GM12878 (cell line): ENCODE data around the gene ELL2. TPM values are rescaled to one million over a fixed set of nuclear protein-coding genes. Genes with fewer than 3 reads are reported as not detected.

Experiments
- ATAC-seq: fragments of 200-7000 bp; cut with Tn5 transposase; 3 replicates; pipeline ENCODE4 v1.9.1; 2020; ENCODE audit warnings: mild to moderate bottlenecking, moderate library complexity
- BruUV-seq: library from RNA; stranded (reverse); fragments of 400-500 nt; replicated peaks from 2 replicates; lab custom pipeline; 2021; lab: Mats Ljungman, UMichigan
- CTCF ChIA-PET: fragments of 300-600 bp; sonication (Branson Sonifier 250); formaldehyde crosslinking; extraction: SDS; loops from one replicate; lab custom pipeline; 2021; ENCODE audit warnings: inconsistent platforms; lab: Yijun Ruan, JAX
- POLR2A ChIA-PET: fragments of 350-600 bp; formaldehyde crosslinking; extraction: SDS; loops from one replicate; lab custom pipeline; 2021; ENCODE audit warnings: inconsistent platforms; lab: Charles Lee
- RAD21 ChIA-PET: fragments of 300-600 bp; sonication (Branson Sonifier 250); formaldehyde crosslinking; loops from one replicate; lab custom pipeline; 2023; ENCODE audit warnings: antibody characterized with exemption; ENCODE audit not compliant: unreplicated experiment; lab: Charles Lee
- SMC1A ChIA-PET: fragments of 300-600 bp; sonication (Branson Sonifier 250); formaldehyde crosslinking; loops from one replicate; lab custom pipeline; 2023; ENCODE audit not compliant: unreplicated experiment, uncharacterized antibody; lab: Charles Lee
- DNase-seq: peaks from one replicate; pipeline ENCODE4 v3.0.0-alpha.2; 2011; ENCODE audit warnings: low read depth, low spot score
- FAIRE-seq: peaks from 3 replicates; lab custom pipeline; 2011; peaks lifted over from hg19 to GRCh38; lab: Jason Lieb, UNC
- H2AFZ ChIP-seq: 2 replicates; pipeline ENCODE4 v1.6.0; 2011; ENCODE audit warnings: low read depth, low read length, control low read depth; ENCODE audit not compliant: control insufficient read depth
- H3K27ac ChIP-seq: 2 replicates; pipeline ENCODE4 v1.5.1; 2011; ENCODE audit warnings: control low read depth; ENCODE audit not compliant: control insufficient read depth, insufficient read depth
- H3K27me3 ChIP-seq, 2 experiments: replicated peaks in 1 of 2; 2 replicates each; pipeline versions ENCODE4 v1.6.0 to v1.6.1; 2011; ENCODE audit warnings: low read length in 1 of 2; ENCODE audit not compliant: control insufficient read depth in 2 of 2, insufficient read depth in 2 of 2
- H3K36me3 ChIP-seq, 2 experiments: 2 replicates each; pipeline ENCODE4 v1.5.1; 2011; ENCODE audit warnings: low read length in 1 of 2; ENCODE audit not compliant: control insufficient read depth in 2 of 2, insufficient read depth in 2 of 2
- H3K4me1 ChIP-seq: 2 replicates; pipeline ENCODE4 v1.6.1; 2011; ENCODE audit warnings: mild to moderate bottlenecking, low read length, moderate library complexity, mixed read lengths; ENCODE audit not compliant: control insufficient read depth, insufficient read depth
- H3K4me2 ChIP-seq: 2 replicates; pipeline ENCODE4 v1.6.0; 2011; ENCODE audit warnings: control low read depth; ENCODE audit not compliant: control insufficient read depth, insufficient read depth
- H3K4me3 ChIP-seq: fragments of 200-600 bp; sonication (generic); 2 replicates; pipeline ENCODE4 v1.5.1; 2016
- H3K79me2 ChIP-seq: 2 replicates; pipeline ENCODE4 v1.6.0; 2011; ENCODE audit warnings: low read length; ENCODE audit not compliant: control insufficient read depth, insufficient read depth
- H3K9ac ChIP-seq: 2 replicates; pipeline ENCODE4 v1.8.0; 2011; ENCODE audit warnings: low read length, control low read depth, mixed read lengths; ENCODE audit not compliant: control insufficient read depth, insufficient read depth
- H3K9me3 ChIP-seq: replicated peaks from 3 replicates; pipeline ENCODE4 v1.5.1; 2011; ENCODE audit warnings: mild to moderate bottlenecking, low read length; ENCODE audit not compliant: control insufficient read depth, insufficient read depth
- H4K20me1 ChIP-seq: 2 replicates; pipeline ENCODE4 v1.6.0; 2011; ENCODE audit not compliant: control insufficient read depth, insufficient read depth
- ATF7 ChIP-seq: fragments of 450-650 bp; IDR thresholded peaks from 2 replicates; pipeline ENCODE4 v1.6.1; 2016; ENCODE audit warnings: low read depth, mild to moderate bottlenecking
- CREB1 ChIP-seq: IDR thresholded peaks from 2 replicates; pipeline ENCODE4 v1.6.1; 2012; ENCODE audit warnings: low read depth, mild to moderate bottlenecking, inconsistent platforms
- CUX1 ChIP-seq: IDR thresholded peaks from 2 replicates; pipeline ENCODE4 v1.6.1; 2012; ENCODE audit warnings: improper control_type of control experiment, low read depth, low read length; ENCODE audit not compliant: insufficient replicate concordance
- EED ChIP-seq: sonication (generic); IDR thresholded peaks from 2 replicates; pipeline ENCODE4 v1.6.1; 2016; ENCODE audit warnings: antibody characterized with exemption, low read depth
- NFIC ChIP-seq: IDR thresholded peaks from 2 replicates; pipeline ENCODE4 v1.6.1; 2012; ENCODE audit warnings: low read depth, mild to moderate bottlenecking, inconsistent platforms, low read length, moderate library complexity
- NR2C1 ChIP-seq: fragments of 450-650 bp; IDR thresholded peaks from 2 replicates; pipeline ENCODE4 v1.6.1; 2017; ENCODE audit warnings: antibody characterized with exemption, mild to moderate bottlenecking, moderate library complexity
- PRDM15 ChIP-seq: fragments of 450-650 bp; formaldehyde crosslinking; IDR thresholded peaks from 2 replicates; pipeline ENCODE4 v1.4.0; 2020; ENCODE audit warnings: mild to moderate bottlenecking, moderate library complexity
- TARDBP ChIP-seq: IDR thresholded peaks from 2 replicates; pipeline ENCODE4 v1.6.1; 2016; ENCODE audit warnings: borderline replicate concordance
- ZBTB33 ChIP-seq: fragments of 450-650 bp; IDR thresholded peaks from 2 replicates; pipeline ENCODE4 v1.6.1; 2017; ENCODE audit warnings: mild to moderate bottlenecking
- ZNF207 ChIP-seq: fragments of 450-650 bp; IDR thresholded peaks from 2 replicates; pipeline ENCODE4 v1.6.1; 2014; ENCODE audit warnings: antibody characterized with exemption, mild to moderate bottlenecking, borderline replicate concordance
- ZSCAN29 ChIP-seq: fragments of 450-650 bp; IDR thresholded peaks from 2 replicates; pipeline ENCODE4 v1.6.1; 2017; ENCODE audit warnings: mild to moderate bottlenecking, moderate library complexity
- WGBS: methylation state at CpG from one replicate; pipeline ENCODE4 v1.1.6; 2016; ENCODE audit warnings: low lambda C conversion rate; ENCODE audit not compliant: insufficient replicate concordance, insufficient coverage; ENCODE audit errors: missing lambda C conversion rate; 5-methylcytosine and 5-hydroxymethylcytosine counted together
- in situ Hi-C: fragments of 300-500 bp; cut with MboI; formaldehyde crosslinking; loops from 9 replicates; pipeline ENCODE4 v1.14.3; 2018; ENCODE audit warnings: mixed read lengths
- intact Hi-C: fragments of 100-400 bp; cut with micrococcal nuclease; formaldehyde crosslinking; loops from one replicate; pipeline ENCODE4 v1.14.2; 2022; ENCODE audit not compliant: unreplicated experiment
- polyA plus RNA-seq, 11 experiments: library from polyadenylated mRNA; depleted of rRNA in 4 of 11; unstranded in 6 of 11; stranded (reverse) in 5 of 11; fragments of >200 nt; fragmentation: Nextera tagmentation in 4 of 11; fragmentation: Illumina TruSeq in 1 of 11; extraction: Ambion mirVana in 4 of 11; extraction: Trizol in 1 of 11; gene quantifications; 1 replicate in 1 of 11; 2 replicates in 10 of 11; pipeline versions ENCODE4 v1.2.1 to v1.2.3, GENCODE V29; 2011 to 2016; ENCODE audit warnings: inconsistent platforms in 2 of 11, missing spikeins in 2 of 11, low read depth in 1 of 11
- total RNA-seq, 4 experiments: library from RNA; depleted of rRNA in 3 of 4; stranded (reverse); fragments of >200 nt in 3 of 4; fragmentation: Illumina TruSeq in 1 of 4; extraction: Trizol in 1 of 4; gene quantifications; 2 replicates each; pipeline versions ENCODE4 v1.2.1 to v1.2.3, GENCODE V29; 2013 to 2021

Gene ELL2
- total and polyA plus RNA-seq, 10 of the 15 experiments (the other 5 are each of a cell fraction or from before 2014, with no cell fraction given) = 24.2 to 91.4 (median 57.4) TPM

GRCh38 chr5:95937607-95938152 is 24.0 kb downstream of the ELL2 start (continued):
- TF ChIP-seq CUX1 (no peak), ATF7 (no peak), ZSCAN29 (no peak), ZNF207 (no peak), EED (no peak), TARDBP (no peak)

- Histone ChIP-seq H3K4me2 (no peak overlapping the region), H4K20me1 (no peaks in the 10 kb centered on the region), H2AFZ (no peak overlapping the region), H3K27me3 (no peaks in the 10 kb centered on the region), H3K36me3 (peaks cover 0 to 8% of the 10 kb centered on the region in 2 experiments; a peak in 3 of 4 replicates), H3K4me1 (peaks cover 36% of the 10 kb centered on the region), H3K9me3 (no peaks in the 10 kb centered on the region), H3K4me3 (no peak overlapping the region), H3K27ac (no peak overlapping the region), H3K79me2 (peaks cover 74% of the 10 kb centered on the region), H3K9ac (no peak overlapping the region)
- no TSS peak for BruUV-seq
- ATAC-seq = no peak
- ChIA-PET SMC1A (interaction anchor here (0.6 to 4.8 kb wide), 11 partner anchors 7 to 724 kb away, joined by 3 to 52 read pairs (median 8); no protein-coding TSS in a partner anchor), POLR2A (interaction anchor here (1.0 to 2.7 kb wide), 9 partner anchors 7 to 58 kb away, joined by 3 to 13 read pairs (median 4); no protein-coding TSS in a partner anchor), CTCF (interaction anchor here (1.0 to 3.4 kb wide), 6 partner anchors 7 to 67 kb away, joined by 3 to 14 read pairs (median 8); no protein-coding TSS in a partner anchor), RAD21 (interaction anchor here (0.9 to 4.6 kb wide), 7 partner anchors 8 to 398 kb away, joined by 3 to 17 read pairs (median 8); no protein-coding TSS in a partner anchor)
- 99% methylated on average over 5 of the region's 5 CpGs for WGBS
- DNase-seq = no peak
- in situ Hi-C loops = no loop called here
- FAIRE-seq = no peak
- intact Hi-C loops = no loop called here
- TF ChIP-seq NR2C1 (no peak), PRDM15 (CRISPR knock-in tag) (no peak), ZBTB33 (no peak), CREB1 (no peak), NFIC (no peak)
Measured at GRCh38 chr5:95936812-95937397, 24.7 kb downstream of the ELL2 start.
